NCI-H524 treated with DMSO at 0.1 percent for 48 hours (cell line): ENCODE results near the gene ZNF618.

Experiments
- DNase-seq: peaks from one replicate; lab custom pipeline; 2025; lab: John Stamatoyannopoulos, UW

The ZNF618 gene

GRCh38 chr9:114002271-114002985, 126.3 kb downstream of the ZNF618 start:
- no peak for DNase-seq

- no peak for DNase-seq
Measured at GRCh38 chr9:114002986-114003350, 126.9 kb downstream of the ZNF618 start.

DNA sequence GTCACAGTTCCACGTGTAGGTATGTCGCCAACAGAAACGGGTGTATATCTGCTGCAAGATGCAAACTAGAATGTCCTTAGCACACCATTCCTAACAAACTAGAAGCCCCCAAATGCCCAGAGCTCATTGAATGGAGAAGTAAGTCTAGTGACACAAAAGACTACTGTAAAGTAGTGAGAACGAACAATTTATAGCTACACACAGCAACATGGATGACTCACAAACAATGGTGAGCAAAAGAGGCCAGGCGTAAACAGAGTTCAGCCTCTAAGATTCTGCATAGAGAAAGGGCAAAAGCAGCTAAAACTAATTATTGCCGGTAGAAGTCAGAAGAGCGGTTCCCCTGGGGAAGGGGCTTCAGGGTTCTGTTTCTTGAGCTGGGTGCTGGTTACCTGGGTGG, 127.2 kb downstream of the ZNF618 start:
- no peak for DNase-seq

DNA sequence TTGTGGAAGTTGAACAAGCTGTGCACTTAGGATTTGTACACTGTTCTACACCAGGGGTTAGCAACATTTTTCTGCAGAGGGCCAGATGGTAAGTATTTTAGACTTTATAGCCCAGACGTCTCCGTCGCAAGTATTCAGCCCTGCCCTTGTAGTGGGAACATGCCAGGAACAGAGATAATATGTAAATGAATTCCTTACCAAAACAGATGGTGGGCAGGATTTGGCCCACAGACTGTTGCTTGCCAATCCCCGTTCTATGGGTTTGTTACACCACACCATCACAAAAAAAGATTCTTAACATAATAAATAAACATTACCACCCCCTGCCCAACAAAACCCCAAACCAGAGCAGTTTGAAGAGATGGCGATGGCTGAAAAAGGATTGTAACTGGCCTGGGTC, 127.6 kb downstream of the ZNF618 start:
- peak; percentile 92 for DNase-seq

- no peak for DNase-seq
Measured at GRCh38 chr9:114004221-114004716, 128.2 kb downstream of the ZNF618 start.

DNA sequence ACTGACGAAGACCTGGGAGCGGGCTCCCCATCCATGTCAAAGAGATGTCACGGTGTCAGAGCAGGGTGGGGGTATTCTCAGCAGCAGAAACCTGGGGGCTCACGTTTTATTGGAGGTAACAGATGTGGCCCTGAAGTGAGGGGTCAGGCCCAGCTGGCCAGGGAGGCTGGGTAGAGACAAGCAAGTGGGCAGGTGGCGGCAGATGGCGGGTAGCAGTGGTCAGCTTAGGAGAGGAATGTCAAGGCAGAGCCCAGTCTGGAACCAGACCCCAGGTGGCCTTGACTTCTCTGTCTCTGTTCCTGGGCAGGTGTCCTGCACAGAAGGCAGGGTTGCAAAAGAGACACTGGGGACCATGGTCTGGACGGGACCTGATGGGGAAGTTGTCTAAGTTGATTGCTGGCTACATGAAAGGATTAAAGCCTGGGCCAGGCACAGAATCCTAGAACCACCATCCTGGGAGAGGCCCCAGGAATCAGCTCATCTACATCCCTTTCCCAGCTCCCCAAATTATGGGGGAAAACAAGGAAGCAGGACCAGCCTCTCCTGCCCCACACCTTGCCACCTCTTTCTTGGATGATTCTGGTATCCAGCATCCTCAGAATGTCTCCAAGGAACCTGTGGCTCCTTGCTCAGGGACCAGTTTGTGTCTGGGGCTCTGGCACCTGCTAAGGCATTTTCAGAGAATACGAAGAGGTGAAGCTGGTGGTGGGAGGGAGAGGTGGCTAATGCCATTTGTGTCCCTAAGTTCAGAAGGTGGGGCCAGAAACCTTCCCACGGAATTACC, 129.5 kb downstream of the ZNF618 start:
- no peak for DNase-seq

DNA sequence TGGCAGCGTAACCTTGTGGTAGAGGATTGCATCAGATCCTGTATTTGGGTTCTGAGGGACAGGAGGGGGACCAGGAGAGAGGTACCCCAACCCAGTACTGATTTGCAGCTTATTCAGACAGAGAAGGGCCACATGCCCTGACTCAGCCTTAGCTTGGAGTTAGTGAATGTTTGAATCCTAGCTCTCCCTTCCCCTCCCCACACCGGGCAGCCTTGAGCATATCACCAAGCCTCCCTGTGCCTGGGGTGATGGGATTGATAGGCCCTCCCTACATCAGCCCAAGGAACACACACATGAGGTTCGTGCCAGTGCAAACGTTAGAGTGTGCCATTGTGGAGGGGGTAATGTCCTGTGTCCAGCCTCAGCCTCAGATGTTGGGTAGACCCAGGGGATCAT, 130.0 kb downstream of the ZNF618 start:
- DNase-seq, result no peak

DNA sequence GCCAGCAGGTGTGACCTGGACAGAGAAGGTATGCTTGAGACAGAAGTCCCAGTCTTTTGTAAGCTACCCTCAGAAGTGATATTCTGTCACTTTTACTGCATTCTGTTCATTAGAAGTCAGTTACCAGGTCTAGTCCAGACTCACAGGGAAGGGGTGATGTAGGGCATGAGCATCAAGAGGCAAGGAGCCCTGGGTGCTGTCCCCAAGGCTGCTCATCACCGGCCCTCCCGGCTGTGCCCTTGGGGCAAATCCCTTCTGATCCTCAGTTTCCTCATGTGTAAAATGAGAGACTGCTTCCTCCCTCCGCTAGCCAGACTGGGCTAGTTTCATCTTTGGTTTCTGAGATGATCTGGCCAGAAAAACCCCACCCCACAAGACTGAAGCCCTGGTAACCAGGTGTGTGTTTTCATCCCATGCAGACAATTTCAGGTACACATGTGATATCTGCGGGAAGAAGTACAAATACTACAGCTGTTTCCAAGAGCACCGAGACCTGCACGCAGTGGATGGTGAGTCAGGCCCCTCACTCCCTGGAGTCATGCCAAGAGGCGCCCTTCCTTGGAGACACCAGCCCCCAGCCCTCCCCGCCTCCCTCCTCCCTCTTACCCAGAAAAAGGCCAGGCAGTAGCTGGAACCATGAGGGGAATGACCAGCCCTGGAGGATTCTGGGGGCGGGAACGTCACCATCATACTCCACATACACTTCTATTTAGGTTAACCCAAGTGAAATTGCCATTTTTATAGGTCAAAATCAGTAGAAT, 131.0 kb downstream of the ZNF618 start:
- DNase-seq, result no peak

- DNase-seq, result no peak
Measured at GRCh38 chr9:114007991-114008666, 132.0 kb downstream of the ZNF618 start.

DNA sequence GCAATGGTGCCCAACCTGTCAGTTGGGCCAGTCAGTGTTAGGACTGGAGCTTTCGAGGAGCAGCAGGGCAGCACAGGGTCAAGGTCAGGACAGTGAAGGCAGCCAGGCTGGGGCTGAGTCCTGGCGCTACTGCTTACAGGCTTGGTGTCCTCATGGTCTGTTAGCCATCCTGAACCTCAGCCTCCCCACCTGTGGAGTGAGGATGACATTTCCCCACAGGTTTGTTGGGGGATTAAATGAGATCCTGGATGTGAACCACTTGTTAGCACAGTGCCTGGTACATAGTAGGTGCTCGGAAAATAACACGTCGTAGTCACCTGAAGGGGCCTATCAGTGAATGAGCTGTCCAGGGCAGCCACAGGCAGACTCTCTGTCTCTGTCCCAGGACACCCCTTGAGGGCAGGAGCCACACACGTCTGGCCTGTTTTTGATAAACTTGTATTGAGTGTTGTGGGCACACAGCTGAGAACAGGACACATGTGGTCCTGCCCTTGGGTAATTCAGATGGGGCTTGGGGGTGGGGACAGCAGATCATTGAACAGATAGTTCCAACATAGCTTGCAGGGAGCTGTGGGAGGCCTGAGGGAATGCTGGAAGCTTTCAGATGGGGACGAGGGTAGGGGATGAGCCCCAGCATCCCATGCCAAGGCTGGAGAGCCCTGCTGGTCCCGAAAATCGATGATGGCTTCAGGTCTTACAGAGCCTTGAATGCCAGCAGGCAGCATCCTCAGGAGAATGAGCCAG, 132.7 kb downstream of the ZNF618 start:
- DNase-seq, result no peak

DNA sequence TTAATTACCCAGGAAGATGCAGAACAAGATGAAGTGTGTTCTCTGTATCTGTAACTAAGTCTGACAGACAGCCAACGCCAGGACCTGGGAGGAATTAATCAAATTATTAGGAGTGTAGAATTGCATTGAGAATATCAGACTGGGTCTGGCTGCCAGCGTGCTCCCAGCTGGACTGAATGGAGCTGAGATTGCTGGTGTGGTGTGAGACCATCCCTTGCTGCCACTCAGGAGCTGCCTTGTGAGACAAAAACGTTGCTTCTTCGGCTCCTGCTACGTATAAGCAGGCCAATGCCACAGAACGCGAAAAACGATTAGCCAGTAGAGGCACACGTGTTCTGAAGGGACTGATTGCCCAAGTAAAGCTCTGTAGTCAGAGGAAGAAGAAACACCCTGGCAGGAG, 135.2 kb downstream of the ZNF618 start:
- no peak for DNase-seq

- no peak for DNase-seq
Measured at GRCh38 chr9:114012126-114012525, 136.0 kb downstream of the ZNF618 start.

GRCh38 chr9:114014044-114014443, 137.9 kb downstream of the ZNF618 start:
- DNase-seq, result no peak

DNA sequence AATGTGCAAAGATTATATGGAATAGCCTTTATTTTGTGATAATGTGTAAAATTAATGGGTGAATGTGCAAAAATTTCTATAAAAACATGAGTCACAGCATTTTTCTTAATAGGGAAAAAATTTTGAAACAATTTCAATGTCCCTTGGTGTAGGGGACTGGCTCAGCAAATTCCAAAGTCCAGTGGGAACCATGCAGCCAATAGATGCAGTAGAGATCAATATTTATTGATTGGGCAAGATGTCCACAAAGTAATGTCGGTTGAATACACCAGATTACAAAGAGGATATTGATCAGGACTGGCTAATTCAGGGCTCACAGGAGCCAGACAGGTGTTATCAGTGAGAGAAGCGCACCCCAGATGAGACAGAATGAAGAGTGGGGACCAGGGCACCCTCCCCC, 139.5 kb downstream of the ZNF618 start:
- DNase-seq, result no peak

DNA sequence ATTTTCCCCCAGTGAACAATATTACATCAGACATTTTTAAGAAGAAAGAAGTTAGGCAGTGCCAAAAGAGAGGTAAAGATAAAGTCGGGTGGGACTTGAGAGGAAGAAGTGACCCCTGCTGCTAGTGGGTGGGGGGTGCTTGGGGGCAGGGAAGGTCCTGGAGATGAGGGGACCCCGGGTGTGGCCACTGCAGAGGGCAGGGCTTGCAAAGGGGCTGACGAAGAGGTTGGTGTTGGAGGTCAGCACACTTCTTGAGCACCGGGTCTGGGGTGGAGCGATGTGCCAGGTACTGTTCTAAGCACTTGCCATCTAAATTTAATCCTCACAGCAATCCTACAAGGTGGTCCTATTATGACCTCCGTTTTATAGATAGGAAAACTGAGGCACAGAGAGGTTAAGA, 140.0 kb downstream of the ZNF618 start:
- DNase-seq, result no peak

GRCh38 chr9:114016629-114017423, 140.7 kb downstream of the ZNF618 start:
- DNase-seq, result no peak

DNA sequence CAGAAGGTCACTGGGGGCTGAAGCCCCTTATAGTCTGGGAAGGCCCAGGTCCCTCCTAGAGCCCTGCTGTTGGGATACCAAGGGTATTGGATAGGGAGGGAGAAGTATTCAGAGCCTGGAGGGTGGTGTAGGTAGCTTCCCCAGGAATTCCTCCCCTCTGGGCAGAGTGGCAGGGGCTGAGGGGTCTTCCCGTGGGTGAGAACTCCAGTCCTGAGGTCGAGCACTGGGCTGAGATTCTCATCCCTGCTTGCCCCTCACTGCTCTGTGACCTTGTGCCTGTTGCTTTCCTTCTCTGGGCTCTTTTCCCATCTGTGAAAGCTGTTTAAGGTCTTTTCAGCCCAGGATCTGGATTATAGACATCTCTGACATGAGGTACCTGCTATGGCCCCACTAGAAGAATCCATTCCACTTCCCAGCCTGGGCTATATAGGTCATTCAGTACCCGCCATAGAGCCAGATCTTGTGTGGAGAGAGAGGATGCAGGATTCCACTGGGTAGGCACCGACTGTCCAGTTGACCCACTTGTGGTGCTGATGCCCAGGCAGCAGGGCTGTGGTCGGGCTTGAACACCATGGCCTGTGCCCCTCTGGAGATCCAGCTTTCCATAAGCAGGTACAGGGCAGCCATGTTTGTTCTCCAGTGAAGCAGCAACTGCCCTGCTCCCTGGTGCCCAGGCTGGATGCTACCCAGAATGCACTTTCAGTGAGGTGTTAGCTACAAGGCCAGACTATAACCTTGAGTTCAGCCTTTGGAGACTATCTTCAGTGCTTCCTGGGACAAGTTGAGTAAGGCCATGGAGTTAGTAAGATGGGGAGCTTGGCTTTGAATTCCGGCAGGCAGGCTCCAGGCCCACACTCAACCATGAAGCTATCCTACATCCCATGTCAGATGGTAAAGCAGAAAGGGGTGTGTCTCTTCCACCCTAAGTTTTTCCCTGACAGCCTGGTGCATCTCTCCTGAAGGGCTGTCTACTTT, 141.9 kb downstream of the ZNF618 start:
- DNase-seq, result no peak

GRCh38 chr9:114021578-114021977, 145.5 kb downstream of the ZNF618 start:
- no peak for DNase-seq

- DNase-seq, result no peak
Measured at GRCh38 chr9:114023961-114024360, 147.9 kb downstream of the ZNF618 start.
